SK-N-SH (cell line): Measurements from ENCODE around the gene ATCAY. TPM values are rescaled to one million over a fixed set of nuclear protein-coding genes. Genes with fewer than 3 reads are reported as not detected.
A peak's percentile ranks its signal among the peaks of the same experiment; 100 is the strongest.
"Not testable (repeated sequence)": the region's sequence is repeated elsewhere in the genome, so short reads cannot be mapped to it uniquely, and the experiment has no call there.

Source experiments
- CTCF ChIA-PET: fragments of 300-600, 350-600 bp; formaldehyde crosslinking; extraction: SDS; loops from one replicate; lab custom pipeline; 2021; lab: Yijun Ruan, JAX
- POLR2A ChIA-PET: fragments of 350-600 bp; sonication (Branson Sonifier 250); formaldehyde crosslinking; extraction: SDS; loops from one replicate; lab custom pipeline; 2020; ENCODE audit warnings: antibody characterized with exemption, inconsistent platforms; lab: Yijun Ruan, JAX
- DNase-seq: peaks from one replicate; pipeline ENCODE4 v3.0.0; 2012
- H2AFZ ChIP-seq: fragments of 200-600 bp; sonication (generic); 2 replicates; pipeline ENCODE4 v1.8.1; 2016; ENCODE audit warnings: antibody characterized with exemption, mild to moderate bottlenecking, low read depth
- H3F3A ChIP-seq: fragments of 200-600 bp; sonication (generic); replicated peaks from 2 replicates; pipeline ENCODE3; 2016; ENCODE audit warnings: antibody characterized with exemption, mild to moderate bottlenecking; ENCODE audit not compliant: insufficient read depth
- H3K27ac ChIP-seq, 2 experiments: fragments of 200-500 bp in 1 of 2; fragments of 200-600 bp in 1 of 2; sonication (Bioruptor generic) in 1 of 2; sonication (generic), shearing (Covaris generic) in 1 of 2; 2 replicates each; pipeline versions ENCODE4 v1.5.1 to v1.6.1; 2014 to 2016; ENCODE audit warnings: low read depth in 2 of 2, inconsistent platforms in 1 of 2, low read length in 1 of 2, mild to moderate bottlenecking in 1 of 2, mixed read lengths in 1 of 2
- H3K27me3 ChIP-seq: fragments of 200-600 bp; sonication (generic), shearing (Covaris generic); 2 replicates; pipeline ENCODE4 v1.6.1; 2016; ENCODE audit warnings: mixed run types; ENCODE audit not compliant: insufficient read depth
- H3K36me3 ChIP-seq, 2 experiments: fragments of 200-500 bp in 1 of 2; fragments of 200-600 bp in 1 of 2; sonication (Bioruptor generic) in 1 of 2; sonication (generic) in 1 of 2; replicated peaks in 1 of 2; 2 replicates each; pipeline versions ENCODE3 to v1.5.1; 2014 to 2016; ENCODE audit warnings: low read length in 1 of 2, mild to moderate bottlenecking in 1 of 2; ENCODE audit not compliant: insufficient read depth in 2 of 2, control insufficient read depth in 1 of 2
- H3K4me1 ChIP-seq, 2 experiments: fragments of 200-500 bp in 1 of 2; fragments of 200-600 bp in 1 of 2; sonication (Bioruptor generic) in 1 of 2; sonication (generic), shearing (Covaris generic) in 1 of 2; 2 replicates each; pipeline versions ENCODE4 v1.5.1 to v1.6.1; 2014 to 2016; ENCODE audit warnings: low read depth in 1 of 2, low read length in 1 of 2, mixed run types in 1 of 2; ENCODE audit not compliant: insufficient read depth in 2 of 2, control insufficient read depth in 1 of 2
- H3K4me2 ChIP-seq: fragments of 200-600 bp; sonication (generic), shearing (Covaris generic); 2 replicates; pipeline ENCODE4 v1.6.1; 2017; ENCODE audit warnings: mixed run types
- H3K4me3 ChIP-seq, 2 experiments: fragments of 200-500 bp in 1 of 2; fragments of 200-600 bp in 1 of 2; sonication (Bioruptor generic) in 1 of 2; sonication (generic), shearing (Covaris generic) in 1 of 2; 2 replicates each; pipeline versions ENCODE4 v1.5.1 to v1.8.1; 2014 to 2016; ENCODE audit warnings: low read depth in 2 of 2, inconsistent platforms in 1 of 2, low read length in 1 of 2, mild to moderate bottlenecking in 1 of 2, mixed read lengths in 1 of 2, moderate library complexity in 1 of 2
- H3K79me2 ChIP-seq: fragments of 200-600 bp; sonication (generic); 2 replicates; pipeline ENCODE4 v1.8.1; 2017; ENCODE audit warnings: mild to moderate bottlenecking; ENCODE audit not compliant: insufficient read depth
- H3K9ac ChIP-seq: fragments of 200-600 bp; sonication (generic); 2 replicates; pipeline ENCODE4 v1.6.1; 2017; ENCODE audit warnings: mixed run types
- H3K9me2 ChIP-seq: fragments of 200-600 bp; sonication (generic); 2 replicates; pipeline ENCODE4 v1.6.1; 2017; ENCODE audit warnings: mixed run types
- H3K9me3 ChIP-seq: fragments of 200-600 bp; sonication (generic); 2 replicates; pipeline ENCODE4 v1.6.1; 2017; ENCODE audit warnings: mixed run types, mild to moderate bottlenecking, moderate library complexity
- H4K20me1 ChIP-seq: fragments of 200-600 bp; sonication (generic); 2 replicates; pipeline ENCODE4 v1.6.1; 2017; ENCODE audit warnings: mild to moderate bottlenecking, mixed run types; ENCODE audit not compliant: insufficient read depth
- CHD2 ChIP-seq: fragments of 150-350 bp; IDR thresholded peaks from 2 replicates; pipeline ENCODE4 v1.6.1; 2018; ENCODE audit warnings: low read length; ENCODE audit not compliant: partially characterized antibody
- EP300 ChIP-seq, 2 experiments: IDR thresholded peaks; 2 replicates each; pipeline versions ENCODE4 v1.4.0 to v1.6.1; 2012; ENCODE audit warnings: borderline replicate concordance in 1 of 2, low read depth in 1 of 2, low read length in 1 of 2
- FOXM1 ChIP-seq: IDR thresholded peaks from 2 replicates; pipeline ENCODE4 v1.4.0; 2012; ENCODE audit warnings: low read depth, mild to moderate bottlenecking
- GATA2 ChIP-seq: sonication (generic); formaldehyde crosslinking; IDR thresholded peaks from 2 replicates; pipeline ENCODE4 v1.5.0; 2020; ENCODE audit warnings: mild to moderate bottlenecking, missing genetic modification reagents
- MAX ChIP-seq: IDR thresholded peaks from 2 replicates; pipeline ENCODE4 v1.4.0; 2012; ENCODE audit warnings: low read depth
- MEF2A ChIP-seq: IDR thresholded peaks from 2 replicates; pipeline ENCODE4 v1.4.0; 2012; ENCODE audit warnings: low read depth, borderline replicate concordance
- MXI1 ChIP-seq: IDR thresholded peaks from 2 replicates; pipeline ENCODE4 v1.6.1; 2012; ENCODE audit warnings: mild to moderate bottlenecking, low read depth, low read length, improper control_type of control experiment
- REST ChIP-seq: IDR thresholded peaks from 2 replicates; pipeline ENCODE4 v1.6.1; 2012; ENCODE audit warnings: mild to moderate bottlenecking, low read depth, low read length, moderate library complexity
- RXRA ChIP-seq: IDR thresholded peaks from 2 replicates; pipeline ENCODE4 v1.4.0; 2012; ENCODE audit warnings: low read depth, mild to moderate bottlenecking, borderline replicate concordance
- SIN3A ChIP-seq: IDR thresholded peaks from 2 replicates; pipeline ENCODE4 v1.6.1; 2012; ENCODE audit warnings: low read depth, mild to moderate bottlenecking, low read length, moderate library complexity, borderline replicate concordance
- TAF1 ChIP-seq: IDR thresholded peaks from 2 replicates; pipeline ENCODE4 v1.6.1; 2012; ENCODE audit warnings: low read depth, mild to moderate bottlenecking, low read length, moderate library complexity, borderline replicate concordance
- WGBS: methylation state at CpG from one replicate; pipeline ENCODE4 v1.1.6; 2017; ENCODE audit warnings: low lambda C conversion rate; 5-methylcytosine and 5-hydroxymethylcytosine counted together
- polyA plus RNA-seq, 3 experiments: library from polyadenylated mRNA; depleted of rRNA; stranded (reverse); fragments of >200 nt; gene quantifications; 2 replicates each; pipeline ENCODE4 v1.2.3, GENCODE V29; 2012
- TF ChIP-seq, protein P1 (sequence below): fragments of 200-600 bp; sonication (generic); IDR thresholded peaks from 2 replicates; pipeline ENCODE4 v1.6.1; 2017; ENCODE audit warnings: antibody characterized with exemption, mild to moderate bottlenecking, moderate library complexity

Gene ATCAY
- polyA plus RNA-seq, 1 of the 3 experiments (the other 2 are of a cell fraction): 0.84 TPM

- 23% methylated on average over 15 of the region's 29 CpGs for WGBS
- no peaks in the 10 kb centered on the region for H3K79me2 ChIP-seq
- ChIA-PET CTCF (no interaction called here), POLR2A (no interaction called here)
- peak; percentile 51 for DNase-seq
- peaks cover 22% of the 10 kb centered on the region for H3K27me3 ChIP-seq
- H3F3A ChIP-seq: no peaks in the 10 kb centered on the region
- no peak overlapping the region for H3K27ac ChIP-seq
- no peaks in the 10 kb centered on the region for H3K36me3 ChIP-seq
- H3K4me1 ChIP-seq: no peaks in the 10 kb centered on the region
- H3K9ac ChIP-seq: no peak overlapping the region
- no peaks in the 10 kb centered on the region for H4K20me1 ChIP-seq
- no peaks in the 10 kb centered on the region for H3K9me3 ChIP-seq
- H3K4me3 ChIP-seq: no peak overlapping the region
- H2AFZ ChIP-seq: no peak overlapping the region
- H3K4me2 ChIP-seq: no peak overlapping the region
- TF ChIP-seq GATA2: no peak
- no peak for TF ChIP-seq SIN3A
- no peak for TF ChIP-seq CHD2
- TF ChIP-seq REST: no peak
- no peak for TF ChIP-seq MEF2A
- no peak for TF ChIP-seq MXI1
- no peak for TF ChIP-seq EP300 (IDR thresholded peaks at IDR 0.05; ENCODE audit: borderline replicate concordance in 1 of 2, low read depth in 1 of 2, low read length in 1 of 2)
- TF ChIP-seq, protein P1, sequence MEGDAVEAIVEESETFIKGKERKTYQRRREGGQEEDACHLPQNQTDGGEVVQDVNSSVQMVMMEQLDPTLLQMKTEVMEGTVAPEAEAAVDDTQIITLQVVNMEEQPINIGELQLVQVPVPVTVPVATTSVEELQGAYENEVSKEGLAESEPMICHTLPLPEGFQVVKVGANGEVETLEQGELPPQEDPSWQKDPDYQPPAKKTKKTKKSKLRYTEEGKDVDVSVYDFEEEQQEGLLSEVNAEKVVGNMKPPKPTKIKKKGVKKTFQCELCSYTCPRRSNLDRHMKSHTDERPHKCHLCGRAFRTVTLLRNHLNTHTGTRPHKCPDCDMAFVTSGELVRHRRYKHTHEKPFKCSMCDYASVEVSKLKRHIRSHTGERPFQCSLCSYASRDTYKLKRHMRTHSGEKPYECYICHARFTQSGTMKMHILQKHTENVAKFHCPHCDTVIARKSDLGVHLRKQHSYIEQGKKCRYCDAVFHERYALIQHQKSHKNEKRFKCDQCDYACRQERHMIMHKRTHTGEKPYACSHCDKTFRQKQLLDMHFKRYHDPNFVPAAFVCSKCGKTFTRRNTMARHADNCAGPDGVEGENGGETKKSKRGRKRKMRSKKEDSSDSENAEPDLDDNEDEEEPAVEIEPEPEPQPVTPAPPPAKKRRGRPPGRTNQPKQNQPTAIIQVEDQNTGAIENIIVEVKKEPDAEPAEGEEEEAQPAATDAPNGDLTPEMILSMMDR: no peak
- TF ChIP-seq RXRA: no peak
- TF ChIP-seq TAF1: no peak
- no peak for TF ChIP-seq FOXM1
- TF ChIP-seq MAX: no peak
- H3K9me2 ChIP-seq: no peaks in the 10 kb centered on the region
Measured at GRCh38 chr19:3936506-3937442, 56.3 kb downstream of the ATCAY start.

- H4K20me1 ChIP-seq, H2AFZ ChIP-seq, H3K27ac ChIP-seq, H3F3A ChIP-seq, CTCF ChIA-PET, H3K36me3 ChIP-seq, POLR2A ChIA-PET, H3K4me3 ChIP-seq, H3K9ac ChIP-seq, H3K4me2 ChIP-seq, H3K4me1 ChIP-seq, H3K9me2 ChIP-seq, DNase-seq, H3K79me2 ChIP-seq, H3K9me3 ChIP-seq: not testable (repeated sequence)
- peaks cover 12% of the 10 kb centered on the region for H3K27me3 ChIP-seq
- 77% methylated on average over 22 of the region's 22 CpGs for WGBS
Measured at GRCh38 chr19:3938300-3938950, 57.9 kb downstream of the ATCAY start.
